Colonic mucosa (tissue), 4 donors: ENCODE data around the gene ADPGK. TPM values are rescaled to one million over a fixed set of nuclear protein-coding genes. Genes with fewer than 3 reads are reported as not detected.

Source experiments
- DNase-seq: peaks from one replicate; pipeline ENCODE4 v3.0.0-alpha.2; 2020
- H3K27ac ChIP-seq: fragments of 200-600 bp; one replicate; pipeline ENCODE4 v1.8.0; 2021
- H3K27me3 ChIP-seq: fragments of 200-600 bp; one replicate; pipeline ENCODE4 v1.8.0; 2021
- H3K36me3 ChIP-seq: fragments of 200-600 bp; one replicate; pipeline ENCODE4 v1.8.0; 2021
- H3K4me1 ChIP-seq: fragments of 200-600 bp; one replicate; pipeline ENCODE4 v1.8.0; 2021; ENCODE audit warnings: mild to moderate bottlenecking
- H3K4me3 ChIP-seq: fragments of 200-600 bp; one replicate; pipeline ENCODE4 v1.8.0; 2021
- H3K9ac ChIP-seq, 2 donors: one replicate each; pipeline ENCODE4 v1.7.0; 2013; ENCODE audit warnings: control low read depth in 2 of 2, low read depth in 2 of 2, low read length in 2 of 2
- H3K9me3 ChIP-seq: fragments of 200-600 bp; one replicate; pipeline ENCODE4 v1.8.0; 2021
- CTCF ChIP-seq: fragments of 200-600 bp; IDR thresholded peaks from one replicate; pipeline ENCODE4 v1.8.0; 2022; ENCODE audit warnings: antibody characterized with exemption, mild to moderate bottlenecking
- intact Hi-C: fragments of 100-400 bp; cut with DNase I; formaldehyde crosslinking; loops from one replicate; pipeline ENCODE4 v1.14.1; 2022
- total RNA-seq, 2 donors: library from RNA; stranded (reverse); fragmentation: NEBNext Ultra II Directional in 1 of 2; extraction: Animal tissue kit (Norgen Biotek cat#: 25700) in 1 of 2; gene quantifications; one replicate each; pipeline ENCODE4 v1.2.1, GENCODE V29; 2021
- donor health status: healthy.
- donor health status: DM: no; HTN: no; CAD: no.
- donor health status: DM: no; HTN: no; CAD: no.

The ADPGK gene
- total RNA-seq, 2 donors from 2014 or later = 29.8 to 44.6 TPM

- no peak for TF ChIP-seq CTCF
- intact Hi-C loops = loop anchor here (10.0 kb wide), 1 partner anchor 460 kb away; no protein-coding TSS in a partner anchor
- Histone ChIP-seq H3K4me1 (peaks cover 10% of the 10 kb centered on the region), H3K27ac (peak overlapping the region; percentile 87), H3K27me3 (no peaks in the 10 kb centered on the region), H3K9me3 (no peaks in the 10 kb centered on the region), H3K4me3 (peak overlapping the region; percentile 95), H3K9ac (peak overlapping the region; percentile 93 to 96), H3K36me3 (no peaks in the 10 kb centered on the region)
- no peak for DNase-seq
These were observed 908 bp upstream of the ADPGK start for GRCh38 chr15:72784456-72784876.

DNA sequence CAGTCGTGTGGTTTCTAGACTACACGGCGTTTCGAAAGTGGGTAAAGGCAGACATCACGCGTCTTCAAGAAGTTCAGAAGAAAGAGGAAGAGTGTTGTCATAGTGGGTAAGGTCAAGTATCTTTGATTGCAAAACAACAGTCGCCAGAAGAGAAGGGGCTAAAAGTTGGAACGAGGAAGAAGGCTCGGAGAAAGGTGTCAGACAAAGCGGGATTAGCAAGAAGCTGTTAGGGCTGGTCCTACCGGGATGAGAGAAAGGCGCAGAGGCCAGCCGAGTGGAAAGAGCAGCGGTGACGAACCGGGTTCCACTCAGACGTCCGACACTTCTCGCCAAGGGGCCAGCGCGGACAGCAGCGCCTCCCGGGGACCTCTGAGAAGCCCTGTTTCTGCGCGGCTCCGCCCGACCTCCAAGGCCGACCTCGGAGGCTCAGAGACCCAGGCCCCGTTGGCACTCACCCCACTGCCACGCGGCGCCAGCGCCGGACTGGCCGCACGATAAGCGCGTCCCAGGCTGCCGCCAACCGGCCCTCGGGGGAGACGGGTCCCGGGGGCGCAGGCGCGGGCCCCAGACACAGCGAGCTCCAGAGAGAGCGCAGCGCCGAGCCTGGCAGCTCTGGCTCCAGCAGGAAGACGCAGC lies 436 bp downstream of the ADPGK start:
- H3K9ac ChIP-seq = peak overlapping the region; percentile 93 to 96
- no peak for TF ChIP-seq CTCF
- peak overlapping the region; percentile 95 for H3K4me3 ChIP-seq
- no peaks in the 10 kb centered on the region for H3K36me3 ChIP-seq
- intact Hi-C loops = loop anchor here (10.0 kb wide), 1 partner anchor 462 kb away; no protein-coding TSS in a partner anchor
- H3K4me1 ChIP-seq = peaks cover 10% of the 10 kb centered on the region
- H3K27me3 ChIP-seq = no peaks in the 10 kb centered on the region
- peak; percentile 52 for DNase-seq
- no peaks in the 10 kb centered on the region for H3K9me3 ChIP-seq
- H3K27ac ChIP-seq = peak overlapping the region; percentile 87

DNA sequence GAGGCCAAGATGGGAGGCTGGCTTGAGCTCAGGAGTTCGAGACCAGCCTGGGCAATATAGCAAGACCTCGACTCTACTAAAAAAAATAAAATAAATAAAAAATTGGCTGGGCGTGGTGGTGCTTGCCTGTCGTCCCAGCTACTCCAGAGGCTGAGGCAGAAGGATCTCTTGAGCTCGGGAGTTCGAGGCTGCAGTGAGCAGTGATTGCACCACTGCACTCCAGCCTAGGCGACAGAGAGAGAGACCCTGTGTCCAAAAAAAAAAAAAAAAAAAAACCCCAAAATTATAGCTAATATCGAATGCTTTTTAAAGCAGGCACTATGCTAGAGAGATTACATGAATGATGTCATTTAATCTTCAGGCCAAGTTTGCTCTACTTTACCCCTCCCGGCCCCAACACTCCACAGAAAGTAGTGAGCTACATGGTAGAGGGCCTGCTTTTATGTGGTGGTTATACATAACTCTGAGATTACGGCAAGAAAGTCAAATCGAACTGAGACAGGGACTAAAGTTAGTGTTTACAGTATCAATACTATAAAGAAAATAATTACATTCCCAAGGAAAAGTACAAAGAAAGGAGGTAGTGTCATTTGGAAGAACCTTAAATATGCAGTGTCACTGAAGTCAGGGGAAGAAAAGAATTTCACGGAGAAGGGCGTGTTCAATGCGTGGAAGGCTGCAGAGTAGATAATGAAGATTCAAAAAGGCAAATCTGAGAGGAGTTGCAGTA lies 1.1 kb downstream of the ADPGK start:
- intact Hi-C loops = loop anchor here (10.0 kb wide), 1 partner anchor 462 kb away; no protein-coding TSS in a partner anchor
- peaks cover 10% of the 10 kb centered on the region for H3K4me1 ChIP-seq
- peak overlapping the region; percentile 95 for H3K4me3 ChIP-seq
- peak overlapping the region; percentile 87 for H3K27ac ChIP-seq
- no peaks in the 10 kb centered on the region for H3K36me3 ChIP-seq
- TF ChIP-seq CTCF = no peak
- peak overlapping the region; percentile 93 to 96 for H3K9ac ChIP-seq
- no peaks in the 10 kb centered on the region for H3K9me3 ChIP-seq
- H3K27me3 ChIP-seq = no peaks in the 10 kb centered on the region
- no peak for DNase-seq

- no peak overlapping the region for H3K27ac ChIP-seq
These were observed 1.9 kb downstream of the ADPGK start for GRCh38 chr15:72781631-72782030.

More at GRCh38 chr15:72781631-72782030, 1.9 kb downstream of the ADPGK start:
- no peaks in the 10 kb centered on the region for H3K9me3 ChIP-seq
- H3K4me1 ChIP-seq = peaks cover 10% of the 10 kb centered on the region
- H3K36me3 ChIP-seq = no peaks in the 10 kb centered on the region
- no peak for TF ChIP-seq CTCF
- no peaks in the 10 kb centered on the region for H3K27me3 ChIP-seq
- H3K4me3 ChIP-seq = no peak overlapping the region
- intact Hi-C loops = loop anchor here (10.0 kb wide), 1 partner anchor 463 kb away; no protein-coding TSS in a partner anchor
- H3K9ac ChIP-seq = no peak overlapping the region
- no peak for DNase-seq
